Suprapubic skin (tissue), 4 donors: ENCODE data around the gene ROBO3.

ENCODE experiments used
- POLR2A ChIP-seq, 2 donors: fragments of 450-650 bp; IDR thresholded peaks; one replicate each; pipeline ENCODE4 v1.6.1; 2017; ENCODE audit warnings: antibody characterized with exemption in 2 of 2, mild to moderate bottlenecking in 2 of 2, moderate library complexity in 2 of 2
- POLR2AphosphoS5 ChIP-seq, 3 donors: sonication (generic); formaldehyde crosslinking; IDR thresholded peaks; one replicate each; pipeline ENCODE4 v1.6.1; 2017; ENCODE audit warnings: antibody characterized with exemption in 3 of 3
- TF ChIP-seq, protein P1 (sequence below), 2 donors: fragments of 200-600 bp in 1 of 2; fragments of 450-650 bp in 1 of 2; sonication (generic) in 1 of 2; IDR thresholded peaks; one replicate each; pipeline ENCODE4 v1.5.1; 2016 to 2019; ENCODE audit warnings: antibody characterized with exemption in 2 of 2, mild to moderate bottlenecking in 1 of 2, moderate library complexity in 1 of 2

- TF ChIP-seq POLR2A (IDR thresholded peaks at IDR 0.05) (no peak), POLR2AphosphoS5 (IDR thresholded peaks at IDR 0.05) (no peak)
- TF ChIP-seq, protein P1, sequence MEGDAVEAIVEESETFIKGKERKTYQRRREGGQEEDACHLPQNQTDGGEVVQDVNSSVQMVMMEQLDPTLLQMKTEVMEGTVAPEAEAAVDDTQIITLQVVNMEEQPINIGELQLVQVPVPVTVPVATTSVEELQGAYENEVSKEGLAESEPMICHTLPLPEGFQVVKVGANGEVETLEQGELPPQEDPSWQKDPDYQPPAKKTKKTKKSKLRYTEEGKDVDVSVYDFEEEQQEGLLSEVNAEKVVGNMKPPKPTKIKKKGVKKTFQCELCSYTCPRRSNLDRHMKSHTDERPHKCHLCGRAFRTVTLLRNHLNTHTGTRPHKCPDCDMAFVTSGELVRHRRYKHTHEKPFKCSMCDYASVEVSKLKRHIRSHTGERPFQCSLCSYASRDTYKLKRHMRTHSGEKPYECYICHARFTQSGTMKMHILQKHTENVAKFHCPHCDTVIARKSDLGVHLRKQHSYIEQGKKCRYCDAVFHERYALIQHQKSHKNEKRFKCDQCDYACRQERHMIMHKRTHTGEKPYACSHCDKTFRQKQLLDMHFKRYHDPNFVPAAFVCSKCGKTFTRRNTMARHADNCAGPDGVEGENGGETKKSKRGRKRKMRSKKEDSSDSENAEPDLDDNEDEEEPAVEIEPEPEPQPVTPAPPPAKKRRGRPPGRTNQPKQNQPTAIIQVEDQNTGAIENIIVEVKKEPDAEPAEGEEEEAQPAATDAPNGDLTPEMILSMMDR (IDR thresholded peaks at IDR 0.05), result no peak
Measured at GRCh38 chr11:124886476-124886875, 21.2 kb downstream of the ROBO3 start.
